Mesendoderm (in vitro differentiated cells): ENCODE results near the gene PALM.
A peak's percentile ranks its signal among the peaks of the same experiment; 100 is the strongest.

Source experiments
- DNase-seq: peaks from one replicate; pipeline ENCODE4 v3.0.0; 2013
- H2AK5ac ChIP-seq: 2 replicates; pipeline ENCODE4 v1.6.1; 2013; ENCODE audit warnings: low read length, inconsistent platforms
- H2BK120ac ChIP-seq: 2 replicates; pipeline ENCODE4 v1.6.1; 2013; ENCODE audit warnings: low read depth, mild to moderate bottlenecking, low read length, moderate library complexity, mixed read lengths
- H2BK15ac ChIP-seq: replicated peaks from 2 replicates; pipeline ENCODE4 v1.6.1; 2013; ENCODE audit warnings: low read depth, mild to moderate bottlenecking, moderate library complexity
- H2BK5ac ChIP-seq: 2 replicates; pipeline ENCODE4 v1.6.1; 2013; ENCODE audit warnings: low read length, inconsistent platforms
- H3K18ac ChIP-seq: 2 replicates; pipeline ENCODE4 v1.6.1; 2013; ENCODE audit warnings: mild to moderate bottlenecking, low read length, mixed read lengths
- H3K23ac ChIP-seq: one replicate; pipeline ENCODE4 v1.6.1; 2013; ENCODE audit warnings: low read length
- H3K27ac ChIP-seq: 2 replicates; pipeline ENCODE4 v1.5.1; 2013; ENCODE audit warnings: low read depth, mild to moderate bottlenecking, inconsistent platforms, low read length, moderate library complexity
- H3K27me3 ChIP-seq: 2 replicates; pipeline ENCODE4 v1.6.1; 2013; ENCODE audit warnings: low read length, control low read depth, mild to moderate bottlenecking, inconsistent platforms; ENCODE audit not compliant: insufficient read depth, poor library complexity
- H3K36me3 ChIP-seq: 2 replicates; pipeline ENCODE4 v1.6.1; 2013; ENCODE audit warnings: low read length, inconsistent platforms; ENCODE audit not compliant: control insufficient read depth, insufficient read depth
- H3K4ac ChIP-seq: one replicate; pipeline ENCODE4 v1.6.1; 2013; ENCODE audit warnings: low read depth, mild to moderate bottlenecking, low read length, moderate library complexity
- H3K4me1 ChIP-seq: 2 replicates; pipeline ENCODE4 v1.6.1; 2013; ENCODE audit warnings: low read depth, low read length, inconsistent platforms; ENCODE audit not compliant: control insufficient read depth
- H3K4me2 ChIP-seq: 2 replicates; pipeline ENCODE4 v1.6.1; 2013; ENCODE audit warnings: low read length
- H3K4me3 ChIP-seq: 2 replicates; pipeline ENCODE4 v1.5.1; 2013; ENCODE audit warnings: mild to moderate bottlenecking, low read length
- H3K56ac ChIP-seq: one replicate; pipeline ENCODE4 v1.6.1; 2013; ENCODE audit warnings: low read length
- H3K79me1 ChIP-seq: 2 replicates; pipeline ENCODE4 v1.6.1; 2013; ENCODE audit warnings: low read length, inconsistent platforms
- H3K79me2 ChIP-seq: 2 replicates; pipeline ENCODE4 v1.6.1; 2013; ENCODE audit warnings: mild to moderate bottlenecking, low read length; ENCODE audit not compliant: control insufficient read depth, insufficient read depth
- H3K9ac ChIP-seq: 2 replicates; pipeline ENCODE4 v1.6.1; 2013; ENCODE audit warnings: low read length, inconsistent platforms
- H4K5ac ChIP-seq: one replicate; pipeline ENCODE4 v1.6.1; 2013; ENCODE audit warnings: low read length
- H4K8ac ChIP-seq: one replicate; pipeline ENCODE4 v1.6.1; 2013; ENCODE audit warnings: low read depth, mild to moderate bottlenecking, control low read depth, low read length, moderate library complexity
- WGBS: extraction: QIAGEN DNeasy Blood & Tissue Kit; methylation state at CpG from one replicate; pipeline ENCODE4 v1.1.7; 2013; ENCODE audit warnings: low lambda C conversion rate, missing lambda C conversion rate; ENCODE audit not compliant: insufficient coverage; ENCODE audit errors: extremely low coverage; 5-methylcytosine and 5-hydroxymethylcytosine counted together

Gene PALM

GRCh38 chr19:709196-709964 is 645 bp downstream of the PALM start:
- H2BK15ac ChIP-seq, result no peak overlapping the region
- H3K18ac ChIP-seq, result peak overlapping the region; percentile 94
- H2BK5ac ChIP-seq, result no peak overlapping the region
- no peaks in the 10 kb centered on the region for H3K79me1 ChIP-seq
- H3K79me2 ChIP-seq, result no peaks in the 10 kb centered on the region
- H3K27ac ChIP-seq, result no peak overlapping the region
- H3K36me3 ChIP-seq, result no peaks in the 10 kb centered on the region
- no peak overlapping the region for H2BK120ac ChIP-seq
- peak overlapping the region; percentile 33 for H3K4me3 ChIP-seq
- peak overlapping the region; percentile 61 for H3K9ac ChIP-seq
- H4K8ac ChIP-seq, result no peak overlapping the region
- WGBS, result no CpG with 5 or more reads among the region's 78 CpGs
- H3K4me2 ChIP-seq, result peak overlapping the region; percentile 71
- H3K4me1 ChIP-seq, result no peaks in the 10 kb centered on the region
- H4K5ac ChIP-seq, result no peak overlapping the region
- H3K27me3 ChIP-seq, result no peaks in the 10 kb centered on the region
- peak overlapping the region; percentile 82 for H3K56ac ChIP-seq
- DNase-seq, result no peak
- H3K4ac ChIP-seq, result peak overlapping the region; percentile 56
- H2AK5ac ChIP-seq, result no peak overlapping the region
- no peak overlapping the region for H3K23ac ChIP-seq

DNA sequence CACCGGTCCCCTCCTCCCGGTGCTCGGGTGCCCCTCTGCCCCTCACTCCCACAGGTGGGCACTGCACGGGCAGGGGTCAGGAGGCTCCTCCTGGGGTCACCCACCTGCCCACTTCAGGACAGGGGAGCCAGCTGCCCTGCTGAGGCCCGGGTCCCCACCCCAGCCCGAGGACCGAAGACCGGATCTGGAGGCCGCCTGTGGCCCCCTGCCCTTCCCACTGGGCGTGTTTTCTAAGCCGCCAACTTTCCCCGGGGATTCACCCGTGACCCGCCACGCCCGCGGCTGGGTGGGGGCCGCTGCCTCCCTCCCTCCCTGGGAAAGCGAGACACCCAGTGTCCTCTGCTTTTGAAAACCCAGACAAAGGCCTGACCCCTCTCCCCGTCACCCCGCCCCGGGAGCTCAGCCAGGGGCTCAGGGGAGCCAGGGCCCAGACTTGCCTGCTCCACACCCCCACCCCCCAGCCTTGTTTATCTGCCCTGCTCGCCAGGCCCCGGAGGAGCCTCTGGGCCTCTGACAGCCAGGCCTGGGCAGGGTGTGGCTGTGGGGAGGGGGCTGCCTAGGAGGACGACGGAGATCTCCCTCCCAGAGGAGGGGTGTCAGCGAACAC is 1.3 kb downstream of the PALM start:
- Histone ChIP-seq H3K4me2 (no peak overlapping the region), H3K23ac (no peak overlapping the region), H2BK5ac (no peak overlapping the region), H2BK15ac (no peak overlapping the region), H4K8ac (no peak overlapping the region), H3K27ac (no peak overlapping the region), H3K4me1 (no peaks in the 10 kb centered on the region), H3K56ac (peak overlapping the region; percentile 82), H3K79me2 (no peaks in the 10 kb centered on the region), H3K18ac (no peak overlapping the region), H3K4ac (no peak overlapping the region), H3K36me3 (no peaks in the 10 kb centered on the region), H3K27me3 (no peaks in the 10 kb centered on the region), H3K4me3 (no peak overlapping the region), H3K79me1 (no peaks in the 10 kb centered on the region), H2AK5ac (no peak overlapping the region), H4K5ac (no peak overlapping the region), H3K9ac (no peak overlapping the region), H2BK120ac (no peak overlapping the region)
- WGBS, result no CpG with 5 or more reads among the region's 27 CpGs
- DNase-seq, result no peak

DNA sequence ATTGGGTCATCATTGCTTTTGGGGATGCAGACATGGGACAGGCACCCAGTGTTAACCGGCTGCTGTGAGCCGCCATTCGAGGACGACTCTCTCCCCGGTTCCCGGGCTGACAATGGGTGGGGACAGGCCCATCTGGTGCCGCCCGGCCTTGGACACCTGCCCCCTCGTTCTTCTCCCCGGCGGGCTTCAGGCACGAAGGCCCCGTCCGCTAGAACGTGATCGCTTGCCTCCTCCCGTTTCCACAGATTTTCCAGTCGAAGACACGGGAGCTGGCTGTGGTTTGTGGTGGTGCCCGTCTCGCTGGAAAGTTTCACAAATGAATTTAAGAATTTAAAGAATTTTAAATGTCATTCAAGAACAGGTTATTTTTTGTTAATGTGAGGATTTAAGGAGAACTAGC is 2.0 kb downstream of the PALM start:
- Histone ChIP-seq H3K18ac (no peak overlapping the region), H4K8ac (no peak overlapping the region), H3K79me2 (no peaks in the 10 kb centered on the region), H3K4me3 (no peak overlapping the region), H2BK15ac (no peak overlapping the region), H2BK5ac (no peak overlapping the region), H2AK5ac (no peak overlapping the region), H3K23ac (no peak overlapping the region), H3K9ac (no peak overlapping the region), H3K4ac (no peak overlapping the region), H3K56ac (peak overlapping the region; percentile 43), H3K79me1 (no peaks in the 10 kb centered on the region), H3K4me2 (no peak overlapping the region), H3K4me1 (no peaks in the 10 kb centered on the region), H3K27me3 (no peaks in the 10 kb centered on the region), H4K5ac (no peak overlapping the region), H3K36me3 (no peaks in the 10 kb centered on the region), H2BK120ac (no peak overlapping the region), H3K27ac (no peak overlapping the region)
- WGBS, result no CpG with 5 or more reads among the region's 21 CpGs
- no peak for DNase-seq

DNA sequence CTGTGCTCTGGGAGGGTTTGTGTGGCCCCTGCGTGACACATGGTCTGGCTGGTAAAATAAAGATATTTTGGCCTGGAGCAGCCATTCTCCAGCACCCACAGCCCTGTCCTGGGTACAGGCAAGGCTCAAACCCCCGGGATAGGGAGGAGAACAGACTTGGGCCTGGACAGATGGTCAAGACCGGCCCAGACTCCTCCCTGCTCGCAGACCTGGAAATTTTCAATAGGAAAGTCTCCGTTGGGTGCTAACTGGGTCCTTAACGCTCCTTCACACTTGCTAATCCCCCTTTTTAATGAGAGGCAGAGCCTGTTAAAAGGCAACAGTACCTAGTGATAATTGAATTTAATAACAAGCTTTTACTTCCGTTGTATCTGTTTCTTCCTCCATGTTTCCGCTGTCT is 2.5 kb downstream of the PALM start:
- Histone ChIP-seq H2BK120ac (no peak overlapping the region), H3K4me2 (no peak overlapping the region), H3K4me1 (no peaks in the 10 kb centered on the region), H2AK5ac (no peak overlapping the region), H4K5ac (no peak overlapping the region), H3K36me3 (no peaks in the 10 kb centered on the region), H3K9ac (no peak overlapping the region), H3K27me3 (no peaks in the 10 kb centered on the region), H3K27ac (no peak overlapping the region), H3K23ac (no peak overlapping the region), H3K56ac (peak overlapping the region; percentile 43), H3K4me3 (no peak overlapping the region), H3K79me1 (no peaks in the 10 kb centered on the region), H3K4ac (no peak overlapping the region), H4K8ac (no peak overlapping the region), H3K18ac (no peak overlapping the region), H2BK15ac (no peak overlapping the region), H2BK5ac (no peak overlapping the region), H3K79me2 (no peaks in the 10 kb centered on the region)
- peak; percentile 45 for DNase-seq
- WGBS, result no CpG with 5 or more reads among the region's 8 CpGs

DNA sequence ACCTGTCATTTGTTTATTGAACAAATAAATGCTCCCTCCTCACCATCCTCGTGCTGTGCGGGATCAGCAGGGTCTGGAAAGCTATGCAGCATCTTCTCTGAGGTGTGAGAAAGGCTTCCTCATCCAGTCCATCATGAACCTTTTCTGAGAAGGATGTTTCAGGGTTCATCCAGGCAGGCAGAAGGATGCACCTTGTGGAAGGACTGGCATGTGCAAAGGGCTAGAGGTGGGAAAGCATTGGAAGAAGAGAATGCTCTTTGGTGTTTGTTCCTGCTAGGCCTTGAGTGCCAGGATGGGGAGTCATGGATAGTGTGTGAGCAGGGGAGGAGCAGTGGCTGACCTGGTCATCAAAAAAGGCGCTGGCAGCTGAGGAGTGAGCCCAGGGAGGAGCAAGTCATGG is 6.6 kb downstream of the PALM start:
- Histone ChIP-seq H3K18ac (no peak overlapping the region), H3K79me1 (no peaks in the 10 kb centered on the region), H3K4ac (no peak overlapping the region), H2BK5ac (no peak overlapping the region), H4K8ac (no peak overlapping the region), H3K4me2 (no peak overlapping the region), H2AK5ac (no peak overlapping the region), H3K27me3 (no peaks in the 10 kb centered on the region), H3K4me3 (no peak overlapping the region), H2BK120ac (no peak overlapping the region), H3K56ac (no peak overlapping the region), H3K23ac (no peak overlapping the region), H3K27ac (no peak overlapping the region), H3K9ac (no peak overlapping the region), H3K4me1 (no peaks in the 10 kb centered on the region), H3K79me2 (no peaks in the 10 kb centered on the region), H3K36me3 (no peaks in the 10 kb centered on the region), H4K5ac (no peak overlapping the region), H2BK15ac (no peak overlapping the region)
- no peak for DNase-seq
- no CpG with 5 or more reads among the region's 3 CpGs for WGBS
